Brain microvascular endothelial cell (primary cell): Measurements from ENCODE around the gene IFNGR2.
A peak's percentile ranks its signal among the peaks of the same experiment; 100 is the strongest.

Source experiments
- DNase-seq: peaks from one replicate; pipeline ENCODE4 v3.0.0-alpha.2; 2020
- H3K27ac ChIP-seq: fragments of 250-450 bp; sonication (Bioruptor Pico); 2 replicates; pipeline ENCODE4 v1.5.1; 2020; ENCODE audit warnings: mild to moderate bottlenecking, moderate library complexity
- H3K27me3 ChIP-seq: fragments of 250-450 bp; sonication (Bioruptor Pico); replicated peaks from 2 replicates; pipeline ENCODE4 v1.5.1; 2020; ENCODE audit warnings: mild to moderate bottlenecking
- H3K36me3 ChIP-seq: fragments of 250-450 bp; sonication (Bioruptor Pico); replicated peaks from 2 replicates; pipeline ENCODE4 v1.5.1; 2020; ENCODE audit warnings: mild to moderate bottlenecking
- H3K4me3 ChIP-seq: 2 replicates; pipeline ENCODE4 v1.5.1; 2011; ENCODE audit warnings: low read depth, mild to moderate bottlenecking, control low read depth, low read length, moderate library complexity
- in situ Hi-C: cut with HindIII; loops from 2 replicates; pipeline ENCODE4 v1.10.0; 2017; ENCODE audit warnings: low sequenced_read_pairs, low pct_ligation_motif_present
- TF ChIP-seq, protein P1 (sequence below): IDR thresholded peaks from 2 replicates; pipeline ENCODE4 v1.5.1; 2011; ENCODE audit warnings: low read depth, mild to moderate bottlenecking, moderate library complexity, low read length, control low read depth, inconsistent platforms; ENCODE audit errors: missing control alignments

Gene IFNGR2

DNA sequence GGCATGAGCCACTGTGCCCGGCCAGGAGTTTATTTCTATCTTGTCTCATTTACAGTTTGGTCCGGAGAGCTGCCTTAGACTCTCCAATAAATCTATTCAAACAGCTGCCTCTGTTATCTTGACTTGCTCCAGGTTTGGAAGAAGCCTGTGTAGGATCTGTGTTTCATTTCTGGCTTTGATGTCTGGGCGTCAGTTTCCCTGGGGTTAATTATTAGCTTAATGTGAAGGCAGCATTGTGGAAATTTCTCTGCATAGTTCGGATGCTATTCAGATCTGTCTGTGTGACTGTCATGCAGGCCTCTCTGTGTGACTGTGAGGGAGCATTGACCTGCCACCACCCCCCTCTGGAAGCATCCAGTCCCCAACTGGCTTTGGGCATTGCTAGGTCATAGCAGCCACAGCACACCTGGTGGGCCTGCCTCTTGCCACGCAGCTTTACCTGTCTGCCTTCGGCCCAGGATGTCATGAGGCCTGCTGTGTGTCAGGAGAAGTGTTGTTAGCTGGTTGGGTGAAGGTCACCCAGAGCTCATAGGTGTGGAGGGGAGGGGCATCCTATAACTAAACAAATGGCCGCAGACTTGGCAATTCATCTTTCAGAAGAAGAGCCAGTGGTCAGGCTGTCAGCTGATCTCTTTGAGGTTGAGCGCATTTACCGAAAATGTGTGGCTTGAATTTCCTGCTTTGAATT lies 9.8 kb downstream of the IFNGR2 start:
- Histone ChIP-seq H3K27ac (no peak overlapping the region), H3K36me3 (peaks cover 52% of the 10 kb centered on the region)
- in situ Hi-C loops, result no loop called here

DNA sequence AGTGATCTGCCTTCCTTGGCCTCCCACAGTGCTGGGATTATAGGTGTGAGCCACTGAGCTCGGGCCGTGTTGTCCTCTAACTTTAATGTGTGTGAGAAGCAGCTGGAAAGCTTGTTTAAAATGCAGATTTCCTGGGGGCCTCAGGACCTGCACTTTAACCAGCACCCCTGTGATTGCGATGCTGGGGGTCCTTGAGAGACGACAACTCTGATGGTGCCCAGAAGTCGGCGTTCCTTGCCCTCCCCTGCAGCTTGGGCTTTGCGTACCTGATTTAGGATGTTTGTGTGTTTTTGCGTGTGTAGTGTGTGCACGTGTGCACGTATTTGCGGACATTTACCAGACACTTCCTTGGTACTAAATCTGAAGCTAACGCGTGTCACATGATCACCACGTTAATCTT lies 10.9 kb downstream of the IFNGR2 start:
- H3K4me3 ChIP-seq, result no peak overlapping the region
- no peaks in the 10 kb centered on the region for H3K27me3 ChIP-seq
- no peak for DNase-seq
- in situ Hi-C loops, result no loop called here
- H3K36me3 ChIP-seq, result peaks cover 52% of the 10 kb centered on the region
- TF ChIP-seq, protein P1, sequence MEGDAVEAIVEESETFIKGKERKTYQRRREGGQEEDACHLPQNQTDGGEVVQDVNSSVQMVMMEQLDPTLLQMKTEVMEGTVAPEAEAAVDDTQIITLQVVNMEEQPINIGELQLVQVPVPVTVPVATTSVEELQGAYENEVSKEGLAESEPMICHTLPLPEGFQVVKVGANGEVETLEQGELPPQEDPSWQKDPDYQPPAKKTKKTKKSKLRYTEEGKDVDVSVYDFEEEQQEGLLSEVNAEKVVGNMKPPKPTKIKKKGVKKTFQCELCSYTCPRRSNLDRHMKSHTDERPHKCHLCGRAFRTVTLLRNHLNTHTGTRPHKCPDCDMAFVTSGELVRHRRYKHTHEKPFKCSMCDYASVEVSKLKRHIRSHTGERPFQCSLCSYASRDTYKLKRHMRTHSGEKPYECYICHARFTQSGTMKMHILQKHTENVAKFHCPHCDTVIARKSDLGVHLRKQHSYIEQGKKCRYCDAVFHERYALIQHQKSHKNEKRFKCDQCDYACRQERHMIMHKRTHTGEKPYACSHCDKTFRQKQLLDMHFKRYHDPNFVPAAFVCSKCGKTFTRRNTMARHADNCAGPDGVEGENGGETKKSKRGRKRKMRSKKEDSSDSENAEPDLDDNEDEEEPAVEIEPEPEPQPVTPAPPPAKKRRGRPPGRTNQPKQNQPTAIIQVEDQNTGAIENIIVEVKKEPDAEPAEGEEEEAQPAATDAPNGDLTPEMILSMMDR, result no peak
- H3K27ac ChIP-seq, result no peak overlapping the region

More for the DNA sequence above, 9.8 kb downstream of the IFNGR2 start:
- TF ChIP-seq, protein P1, result no peak
- H3K4me3 ChIP-seq, result no peak overlapping the region
- DNase-seq, result no peak
- H3K27me3 ChIP-seq, result no peaks in the 10 kb centered on the region

DNA sequence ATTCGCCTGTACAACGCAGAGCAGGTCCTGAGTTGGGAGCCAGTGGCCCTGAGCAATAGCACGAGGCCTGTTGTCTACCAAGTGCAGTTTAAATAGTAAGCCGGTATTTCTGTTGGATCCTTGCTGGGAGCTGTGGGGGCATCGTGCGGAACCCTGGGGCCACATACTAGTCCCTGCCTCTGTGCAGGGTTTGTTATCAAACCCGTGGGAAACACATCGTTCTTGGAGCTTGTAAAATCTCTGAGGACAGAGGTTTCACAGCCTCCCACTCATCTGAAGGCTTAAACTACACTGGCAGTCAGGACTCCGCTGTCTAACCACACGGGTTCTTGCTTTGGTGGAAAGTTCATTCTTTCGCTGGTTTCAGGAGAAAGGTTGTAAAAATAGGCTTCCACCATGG lies 11.7 kb downstream of the IFNGR2 start:
- H3K27ac ChIP-seq, result no peak overlapping the region
- peaks cover 57% of the 10 kb centered on the region for H3K36me3 ChIP-seq
- TF ChIP-seq, protein P1, result no peak
- no peak overlapping the region for H3K4me3 ChIP-seq
- no peaks in the 10 kb centered on the region for H3K27me3 ChIP-seq
- no peak for DNase-seq
- in situ Hi-C loops, result no loop called here

DNA sequence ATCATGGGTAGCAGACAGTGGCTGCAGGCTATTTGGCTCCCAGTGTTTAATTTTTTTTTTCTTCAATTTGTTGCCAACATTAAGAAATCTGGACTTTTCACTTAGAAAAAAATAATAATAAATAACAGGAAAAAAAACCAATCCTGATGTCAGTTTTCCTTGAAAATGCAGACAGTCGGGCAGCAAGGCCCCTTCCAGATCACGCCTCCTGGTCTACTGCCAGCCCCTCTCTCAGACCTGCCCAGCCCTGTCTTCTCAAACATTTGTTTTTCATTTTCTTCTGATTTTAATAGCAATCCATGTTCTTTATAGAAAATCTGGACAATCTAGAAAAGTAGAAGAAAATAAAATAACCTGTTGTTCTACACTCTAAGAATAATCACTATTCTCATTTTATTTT lies 15.5 kb downstream of the IFNGR2 start:
- Histone ChIP-seq H3K27ac (no peak overlapping the region), H3K4me3 (no peak overlapping the region), H3K27me3 (no peaks in the 10 kb centered on the region), H3K36me3 (peaks cover 69% of the 10 kb centered on the region)
- DNase-seq, result no peak
- TF ChIP-seq, protein P1, result no peak
- in situ Hi-C loops, result no loop called here

DNA sequence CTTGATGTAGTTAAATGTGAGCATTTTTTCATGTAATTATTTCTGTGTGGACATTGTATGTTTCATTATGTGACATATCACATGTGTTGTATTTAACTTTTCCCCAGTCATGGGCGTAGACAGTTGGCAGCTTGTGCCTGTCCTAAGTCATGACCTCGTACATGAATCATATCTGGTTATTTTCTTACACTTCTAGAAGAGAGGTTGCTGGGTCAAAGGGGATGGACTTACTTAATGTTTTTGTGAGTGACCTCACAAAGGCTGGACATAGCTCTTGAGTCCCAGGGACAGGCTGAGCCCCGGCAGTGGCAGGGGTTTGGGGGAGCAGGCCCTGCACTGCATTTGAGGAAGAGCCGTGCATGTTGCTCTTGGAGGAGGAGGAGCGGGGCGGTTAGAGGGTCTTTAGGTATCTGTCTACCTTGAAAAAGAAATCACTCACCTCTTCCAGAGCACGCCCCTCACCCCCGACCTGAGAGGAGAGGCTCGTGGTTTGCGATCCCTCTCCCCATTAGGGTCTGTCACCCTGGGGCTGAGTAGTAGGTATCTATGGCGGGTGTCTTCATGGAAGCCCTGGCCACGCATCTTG lies 16.4 kb downstream of the IFNGR2 start:
- TF ChIP-seq, protein P1, result no peak
- H3K36me3 ChIP-seq, result peaks cover 68% of the 10 kb centered on the region
- peak; percentile 53 for DNase-seq
- in situ Hi-C loops, result no loop called here
- H3K27ac ChIP-seq, result peak overlapping the region; percentile 49
- no peaks in the 10 kb centered on the region for H3K27me3 ChIP-seq
- H3K4me3 ChIP-seq, result no peak overlapping the region
